Measurements from ENCODE around the gene PYGO1. TPM values are rescaled to one million over a fixed set of nuclear protein-coding genes. Genes with fewer than 3 reads are reported as not detected.

The PYGO1 gene
- total RNA-seq, 1 experiment from 2014 or later = 8.9 TPM

DNA sequence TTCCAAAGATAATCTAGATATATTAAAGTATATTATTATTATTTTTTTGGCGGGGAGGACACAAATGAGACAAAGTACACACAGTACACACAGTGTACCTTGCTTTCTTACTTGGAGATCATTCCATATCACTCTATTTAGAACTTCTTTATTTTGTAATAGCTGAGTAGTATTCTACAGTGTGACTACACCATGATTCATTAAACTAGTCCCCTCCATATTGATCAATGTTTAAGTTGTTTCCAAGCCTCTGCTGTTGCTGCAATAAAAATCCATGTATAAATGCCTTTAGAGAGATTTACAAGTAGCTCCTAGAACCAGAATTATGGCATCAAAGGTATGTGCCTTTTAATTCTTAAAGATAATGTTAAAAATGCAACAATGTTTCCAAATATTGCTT is 38.8 kb downstream of the PYGO1 start:
- Histone ChIP-seq H3K27me3 (replicated peaks; ENCODE audit: control insufficient read depth, insufficient read depth, low read length) (no peaks in the 10 kb centered on the region), H3K36me3 (ENCODE audit: control insufficient read depth, insufficient read depth, low read length) (no peaks in the 10 kb centered on the region), H3K4me1 (no peaks in the 10 kb centered on the region), H3K9me3 (no peaks in the 10 kb centered on the region), H3K4me3 (ENCODE audit: low read depth, low read length) (no peak overlapping the region)
- TF ChIP-seq, protein P1, sequence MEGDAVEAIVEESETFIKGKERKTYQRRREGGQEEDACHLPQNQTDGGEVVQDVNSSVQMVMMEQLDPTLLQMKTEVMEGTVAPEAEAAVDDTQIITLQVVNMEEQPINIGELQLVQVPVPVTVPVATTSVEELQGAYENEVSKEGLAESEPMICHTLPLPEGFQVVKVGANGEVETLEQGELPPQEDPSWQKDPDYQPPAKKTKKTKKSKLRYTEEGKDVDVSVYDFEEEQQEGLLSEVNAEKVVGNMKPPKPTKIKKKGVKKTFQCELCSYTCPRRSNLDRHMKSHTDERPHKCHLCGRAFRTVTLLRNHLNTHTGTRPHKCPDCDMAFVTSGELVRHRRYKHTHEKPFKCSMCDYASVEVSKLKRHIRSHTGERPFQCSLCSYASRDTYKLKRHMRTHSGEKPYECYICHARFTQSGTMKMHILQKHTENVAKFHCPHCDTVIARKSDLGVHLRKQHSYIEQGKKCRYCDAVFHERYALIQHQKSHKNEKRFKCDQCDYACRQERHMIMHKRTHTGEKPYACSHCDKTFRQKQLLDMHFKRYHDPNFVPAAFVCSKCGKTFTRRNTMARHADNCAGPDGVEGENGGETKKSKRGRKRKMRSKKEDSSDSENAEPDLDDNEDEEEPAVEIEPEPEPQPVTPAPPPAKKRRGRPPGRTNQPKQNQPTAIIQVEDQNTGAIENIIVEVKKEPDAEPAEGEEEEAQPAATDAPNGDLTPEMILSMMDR (IDR thresholded peaks at IDR 0.05; ENCODE audit: insufficient read depth in 1 of 2, low read depth in 1 of 2, low read length in 1 of 2, severe bottlenecking in 1 of 2, unreplicated experiment in 1 of 2) = no peak
- no peak for DNase-seq
- ChIA-PET POLR2A (no interaction called here), CTCF (interaction anchor here (0.7 kb wide), 1 partner anchor 20 kb away, joined by 3 read pairs; no protein-coding TSS in a partner anchor)
- Mint-ChIP-seq H3K4me3 (ENCODE audit: unreplicated experiment) (no peak overlapping the region), H3K9me3 (ENCODE audit: unreplicated experiment) (peaks cover 3% of the 10 kb centered on the region), H3K27ac (ENCODE audit: unreplicated experiment) (no peak overlapping the region), H3K36me3 (ENCODE audit: insufficient read depth, unreplicated experiment) (no peaks in the 10 kb centered on the region), H3K4me1 (ENCODE audit: low read depth, unreplicated experiment) (no peaks in the 10 kb centered on the region), H3K27me3 (ENCODE audit: insufficient read depth, unreplicated experiment) (no peaks in the 10 kb centered on the region)
- intact Hi-C loops (cut with micrococcal nuclease; ENCODE audit: unreplicated experiment) = no loop called here
- no TSS peak for BruUV-seq (replicated peaks)

DNA sequence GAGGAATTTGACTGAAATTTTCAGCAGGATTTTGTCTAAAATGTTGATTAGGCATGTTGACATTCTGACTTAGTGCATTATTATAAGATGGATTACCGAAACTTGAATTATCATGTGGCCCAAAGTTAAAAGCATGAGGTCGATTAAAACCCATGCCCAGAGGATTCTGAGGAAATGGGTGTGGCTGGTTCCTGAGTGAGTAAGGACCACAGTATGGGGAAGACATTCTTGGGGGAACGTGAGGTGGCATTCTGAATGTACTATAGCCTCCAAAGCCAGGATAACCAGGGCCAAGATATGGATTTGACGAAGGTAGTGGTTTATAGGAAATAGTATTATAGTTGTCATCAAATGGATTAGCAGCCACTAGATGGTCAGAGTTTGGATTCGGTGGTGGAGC is 41.4 kb downstream of the PYGO1 start:
- Histone ChIP-seq H3K4me1 (no peaks in the 10 kb centered on the region), H3K9me3 (no peaks in the 10 kb centered on the region), H3K36me3 (ENCODE audit: control insufficient read depth, insufficient read depth, low read length) (no peaks in the 10 kb centered on the region), H3K27me3 (replicated peaks; ENCODE audit: control insufficient read depth, insufficient read depth, low read length) (no peaks in the 10 kb centered on the region), H3K4me3 (ENCODE audit: low read depth, low read length) (no peak overlapping the region)
- ChIA-PET POLR2A (no interaction called here), CTCF (no interaction called here)
- TF ChIP-seq, protein P1 (IDR thresholded peaks at IDR 0.05; ENCODE audit: insufficient read depth in 1 of 2, low read depth in 1 of 2, low read length in 1 of 2, severe bottlenecking in 1 of 2, unreplicated experiment in 1 of 2) = no peak
- Mint-ChIP-seq H3K36me3 (ENCODE audit: insufficient read depth, unreplicated experiment) (no peaks in the 10 kb centered on the region), H3K27me3 (ENCODE audit: insufficient read depth, unreplicated experiment) (no peaks in the 10 kb centered on the region), H3K27ac (ENCODE audit: unreplicated experiment) (no peak overlapping the region), H3K9me3 (ENCODE audit: unreplicated experiment) (no peaks in the 10 kb centered on the region), H3K4me3 (ENCODE audit: unreplicated experiment) (no peak overlapping the region), H3K4me1 (ENCODE audit: low read depth, unreplicated experiment) (no peaks in the 10 kb centered on the region)
- DNase-seq = no peak
- intact Hi-C loops (cut with micrococcal nuclease; ENCODE audit: unreplicated experiment) = no loop called here
- BruUV-seq (replicated peaks) = no TSS peak

DNA sequence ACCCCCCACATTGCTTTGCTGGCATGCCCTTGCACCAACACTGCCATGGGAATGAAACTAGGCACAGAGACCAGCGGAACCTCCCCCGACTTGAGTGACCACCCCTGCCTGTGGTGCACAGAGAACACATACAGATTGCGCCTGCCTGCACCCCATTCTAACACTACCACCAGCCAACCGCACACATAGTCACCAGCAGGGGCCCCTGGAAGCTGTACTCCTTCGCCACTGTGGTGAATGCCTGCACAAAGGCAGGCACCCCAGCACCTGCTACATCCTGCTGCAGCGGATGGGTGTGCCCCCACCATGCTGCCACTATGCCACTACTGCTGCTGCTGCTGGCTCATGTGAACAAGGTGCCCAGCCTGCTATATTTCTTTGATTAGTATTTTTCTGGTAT is 52.7 kb downstream of the PYGO1 start:
- no peaks in the 10 kb centered on the region for H3K4me1 ChIP-seq
- CTCF ChIA-PET = interaction anchor here (0.5 kb wide), 1 partner anchor 262 kb away, joined by 4 read pairs; no protein-coding TSS in a partner anchor
- DNase-seq = no peak
- intact Hi-C loops (cut with micrococcal nuclease; ENCODE audit: unreplicated experiment) = no loop called here
- no peaks in the 10 kb centered on the region for H3K27me3 ChIP-seq (replicated peaks; ENCODE audit: control insufficient read depth, insufficient read depth, low read length)
- no peaks in the 10 kb centered on the region for H3K27me3 Mint-ChIP-seq (ENCODE audit: insufficient read depth, unreplicated experiment)
- no peak overlapping the region for H3K4me3 Mint-ChIP-seq (ENCODE audit: unreplicated experiment)
- H3K36me3 Mint-ChIP-seq (ENCODE audit: insufficient read depth, unreplicated experiment) = no peaks in the 10 kb centered on the region
- H3K4me1 Mint-ChIP-seq (ENCODE audit: low read depth, unreplicated experiment) = peaks cover 6% of the 10 kb centered on the region
- no peak overlapping the region for H3K27ac Mint-ChIP-seq (ENCODE audit: unreplicated experiment)
- TF ChIP-seq, protein P1 (IDR thresholded peaks at IDR 0.05; ENCODE audit: insufficient read depth in 1 of 2, low read depth in 1 of 2, low read length in 1 of 2, severe bottlenecking in 1 of 2, unreplicated experiment in 1 of 2) = no peak
- H3K9me3 Mint-ChIP-seq (ENCODE audit: unreplicated experiment) = no peaks in the 10 kb centered on the region
- no peaks in the 10 kb centered on the region for H3K36me3 ChIP-seq (ENCODE audit: control insufficient read depth, insufficient read depth, low read length)
- no TSS peak for BruUV-seq (replicated peaks)
- POLR2A ChIA-PET = no interaction called here
- H3K4me3 ChIP-seq (ENCODE audit: low read depth, low read length) = no peak overlapping the region
- H3K9me3 ChIP-seq = no peaks in the 10 kb centered on the region
